ENCODE data around the gene SUGCT. TPM values are rescaled to one million over a fixed set of nuclear protein-coding genes. Genes with fewer than 3 reads are reported as not detected.

The SUGCT gene
- total and polyA plus RNA-seq, 9 of the 15 experiments (the other 6 are each of a cell fraction or from before 2014, with no cell fraction given), result 0.58 to 2.5 (median 1.4) TPM

- in situ Hi-C loops (cut with MboI) (no loop called here), intact Hi-C loops (cut with micrococcal nuclease) (no loop called here)
- ChIA-PET CTCF (ENCODE audit: low intra/inter-chr PET ratio) (no interaction called here), POLR2A (no interaction called here)
- FAIRE-seq, result no peak
- no peak overlapping the region for H3K4me2 ChIP-seq (ENCODE audit: insufficient read depth, low read length)
- no peaks in the 10 kb centered on the region for H3K4me1 ChIP-seq (replicated peaks in 1 of 2; ENCODE audit: control insufficient read depth in 2 of 2, insufficient read depth in 2 of 2, low read length in 2 of 2)
- DNase-seq (ENCODE audit: extremely low read depth in 1 of 4, low spot score in 3 of 4), result no peak
- H3K27ac ChIP-seq (ENCODE audit: extremely low read depth, low read depth, low read length), result no peak overlapping the region
- H3K36me3 ChIP-seq (ENCODE audit: control insufficient read depth, insufficient read depth, low read length), result no peaks in the 10 kb centered on the region
- H3K9ac ChIP-seq (ENCODE audit: insufficient read depth in 1 of 2, low read depth in 2 of 2, low read length in 2 of 2), result no peak overlapping the region
- no peak for ATAC-seq
- no peaks in the 10 kb centered on the region for H3K9me1 ChIP-seq (ENCODE audit: control insufficient read depth, insufficient read depth, low read length)
- BruUV-seq (replicated peaks), result no TSS peak
- WGBS (ENCODE audit: insufficient coverage, low coverage, missing lambda C conversion rate), result under 1% methylated on average over 5 of the region's 5 CpGs
- H3K4me3 ChIP-seq, result no peak overlapping the region
- H4K20me1 ChIP-seq (replicated peaks; ENCODE audit: control insufficient read depth, insufficient read depth, low read length), result no peaks in the 10 kb centered on the region
- H3K9me3 ChIP-seq (replicated peaks; ENCODE audit: control insufficient read depth, insufficient read depth, low read depth, low read length), result no peaks in the 10 kb centered on the region
- no peaks in the 10 kb centered on the region for H3K27me3 ChIP-seq (ENCODE audit: control insufficient read depth in 2 of 2, insufficient read depth in 2 of 2, low read length in 2 of 2)
- H2AFZ ChIP-seq (ENCODE audit: low read depth, low read length), result no peak overlapping the region
- H3K79me2 ChIP-seq (ENCODE audit: control insufficient read depth, insufficient read depth, low read length), result no peaks in the 10 kb centered on the region
- TF ChIP-seq ZNF518B (CRISPR knock-in tag; IDR thresholded peaks at IDR 0.05), result no peak
- no peak for TF ChIP-seq MCM3 (IDR thresholded peaks at IDR 0.05)
- no peak for TF ChIP-seq JUN (IDR thresholded peaks at IDR 0.05; ENCODE audit: borderline replicate concordance, low read depth, low read length)
- no peak for TF ChIP-seq JUN (CRISPR knock-in tag; IDR thresholded peaks at IDR 0.05; ENCODE audit: borderline replicate concordance)
- TF ChIP-seq ARID4B (CRISPR knock-in tag; IDR thresholded peaks at IDR 0.05), result no peak
- TF ChIP-seq ZZZ3 (IDR thresholded peaks at IDR 0.05), result no peak
- no peak for TF ChIP-seq ATF3 (IDR thresholded peaks at IDR 0.05)
- TF ChIP-seq ATF3 (CRISPR knock-in tag; conservative IDR thresholded peaks at IDR 0.05), result no peak
- TF ChIP-seq CBFB (CRISPR knock-in tag; IDR thresholded peaks at IDR 0.05), result no peak
- TF ChIP-seq C11orf30 (IDR thresholded peaks at IDR 0.05; ENCODE audit: low read depth), result no peak
- no peak for TF ChIP-seq SMARCE1 (IDR thresholded peaks at IDR 0.05)
- no peak for TF ChIP-seq PHF20 (IDR thresholded peaks at IDR 0.05; ENCODE audit: partially characterized antibody)
- TF ChIP-seq HNRNPL (IDR thresholded peaks at IDR 0.05; ENCODE audit: low read depth, low read length), result no peak
- no peak for TF ChIP-seq ESRRA (IDR thresholded peaks at IDR 0.05; ENCODE audit: borderline replicate concordance, low read depth)
- TF ChIP-seq E2F5 (CRISPR knock-in tag; IDR thresholded peaks at IDR 0.05), result no peak
Observed at GRCh38 chr7:40749877-40750276, 615.1 kb downstream of the SUGCT start.

Data from K562 (cell line).